Keratinocyte (primary cell): Measurements from ENCODE around the gene C4B.

ENCODE experiments used
- EZH2 ChIP-seq: IDR thresholded peaks from one replicate; pipeline ENCODE4 v1.6.1; 2012; ENCODE audit warnings: inconsistent platforms, mild to moderate bottlenecking, low read length, moderate library complexity
- TF ChIP-seq, protein P1 (sequence below), 3 experiments: IDR thresholded peaks in 1 of 3; conservative IDR thresholded peaks in 1 of 3; optimal IDR thresholded peaks in 1 of 3; 2 replicates in 2 of 3; 3 replicates in 1 of 3; pipeline versions ENCODE3 to v1.5.1; 2011; ENCODE audit warnings: low read length in 3 of 3, mild to moderate bottlenecking in 3 of 3, moderate library complexity in 2 of 3, control low read depth in 1 of 3, inconsistent platforms in 1 of 3; ENCODE audit not compliant: insufficient read depth in 2 of 3; ENCODE audit errors: extremely low read depth in 1 of 3

DNA sequence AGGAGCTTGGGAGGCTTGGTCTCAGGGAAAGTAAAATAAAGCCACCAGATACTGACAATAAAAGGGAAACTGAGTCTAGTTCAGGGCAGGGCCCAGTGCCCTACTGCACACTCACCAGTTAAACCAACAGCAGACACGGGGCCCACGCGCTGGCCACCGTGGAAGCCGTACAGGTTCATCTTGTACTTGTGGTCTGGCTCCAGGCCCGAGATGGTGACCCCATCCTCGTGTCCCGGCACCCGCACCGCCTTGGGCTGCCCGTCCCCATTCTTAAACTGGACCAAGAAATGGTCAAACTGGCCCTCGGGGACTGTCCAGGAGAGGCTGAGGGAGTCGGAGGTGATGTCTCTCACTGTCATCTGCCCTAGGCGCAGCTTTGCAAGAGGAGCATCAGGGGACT is 50.1 kb downstream of the C4B start:
- no peak for TF ChIP-seq EZH2
- TF ChIP-seq, protein P1, sequence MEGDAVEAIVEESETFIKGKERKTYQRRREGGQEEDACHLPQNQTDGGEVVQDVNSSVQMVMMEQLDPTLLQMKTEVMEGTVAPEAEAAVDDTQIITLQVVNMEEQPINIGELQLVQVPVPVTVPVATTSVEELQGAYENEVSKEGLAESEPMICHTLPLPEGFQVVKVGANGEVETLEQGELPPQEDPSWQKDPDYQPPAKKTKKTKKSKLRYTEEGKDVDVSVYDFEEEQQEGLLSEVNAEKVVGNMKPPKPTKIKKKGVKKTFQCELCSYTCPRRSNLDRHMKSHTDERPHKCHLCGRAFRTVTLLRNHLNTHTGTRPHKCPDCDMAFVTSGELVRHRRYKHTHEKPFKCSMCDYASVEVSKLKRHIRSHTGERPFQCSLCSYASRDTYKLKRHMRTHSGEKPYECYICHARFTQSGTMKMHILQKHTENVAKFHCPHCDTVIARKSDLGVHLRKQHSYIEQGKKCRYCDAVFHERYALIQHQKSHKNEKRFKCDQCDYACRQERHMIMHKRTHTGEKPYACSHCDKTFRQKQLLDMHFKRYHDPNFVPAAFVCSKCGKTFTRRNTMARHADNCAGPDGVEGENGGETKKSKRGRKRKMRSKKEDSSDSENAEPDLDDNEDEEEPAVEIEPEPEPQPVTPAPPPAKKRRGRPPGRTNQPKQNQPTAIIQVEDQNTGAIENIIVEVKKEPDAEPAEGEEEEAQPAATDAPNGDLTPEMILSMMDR (optimal IDR thresholded peaks at IDR 0.05 in 1 of 3, IDR thresholded peaks at IDR 0.05 in 1 of 3, conservative IDR thresholded peaks at IDR 0.05 in 1 of 3; ENCODE audit: extremely low read depth in 1 of 3, insufficient read depth in 2 of 3, low read length in 3 of 3) = no peak
